IPS-18c (cell line): ENCODE measurements around the gene NCR2.

Experiments used
- H3K4me3 ChIP-seq: 2 replicates; pipeline ENCODE4 v1.7.0; 2013; ENCODE audit warnings: low read depth, mild to moderate bottlenecking, low read length, moderate library complexity; ENCODE audit not compliant: insufficient read depth
- H3K9me3 ChIP-seq: one replicate; pipeline ENCODE4 v1.6.1; 2013; ENCODE audit warnings: mild to moderate bottlenecking, low read length, moderate library complexity; ENCODE audit not compliant: control insufficient read depth, insufficient read depth

Gene NCR2

GRCh38 chr6:41372832-41373626, 37.6 kb downstream of the NCR2 start:
- Histone ChIP-seq H3K9me3 (no peaks in the 10 kb centered on the region), H3K4me3 (peak overlapping the region; percentile 35)

- Histone ChIP-seq H3K4me3 (peak overlapping the region; percentile 35), H3K9me3 (no peaks in the 10 kb centered on the region)
These were observed 38.2 kb downstream of the NCR2 start for GRCh38 chr6:41373627-41373918.

GRCh38 chr6:41373919-41374617, 38.7 kb downstream of the NCR2 start:
- H3K4me3 ChIP-seq, result peak overlapping the region; percentile 35

GRCh38 chr6:41374618-41375590, 39.5 kb downstream of the NCR2 start:
- Histone ChIP-seq H3K4me3 (peak overlapping the region; percentile 35; the same call in 1 of the 2 replicates), H3K9me3 (no peaks in the 10 kb centered on the region)

More at GRCh38 chr6:41373919-41374617, 38.7 kb downstream of the NCR2 start:
- H3K9me3 ChIP-seq, result no peaks in the 10 kb centered on the region

DNA sequence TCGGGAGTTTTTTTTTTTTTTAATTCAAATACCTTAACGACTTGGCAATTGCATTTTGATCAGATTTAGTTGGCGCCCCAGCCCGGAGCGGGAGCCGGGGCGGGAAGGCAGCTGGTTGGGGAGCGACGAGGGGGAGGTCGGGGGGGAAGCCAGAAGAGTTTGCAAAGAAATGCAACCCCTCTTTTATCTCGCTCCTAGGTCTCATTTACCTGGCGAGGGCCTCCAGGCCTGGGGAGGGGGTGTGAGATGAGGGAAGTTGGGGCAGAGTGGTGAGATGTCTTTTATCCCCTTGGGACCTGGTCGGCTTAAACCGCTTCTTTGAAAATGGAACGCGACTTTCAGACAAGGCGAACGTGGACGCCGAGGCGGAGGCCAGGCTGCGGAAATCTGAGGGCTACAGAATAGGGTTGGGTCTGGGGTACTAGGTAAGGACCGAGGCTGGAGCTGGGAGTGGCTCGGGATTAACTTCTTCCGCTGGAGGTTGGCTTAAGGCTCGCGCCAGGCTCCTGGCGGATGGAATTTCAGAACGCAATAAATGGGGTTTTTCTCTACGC, 40.3 kb downstream of the NCR2 start:
- H3K9me3 ChIP-seq, result no peaks in the 10 kb centered on the region

GRCh38 chr6:41376176-41376575, 40.8 kb downstream of the NCR2 start:
- Histone ChIP-seq H3K4me3 (no peak overlapping the region), H3K9me3 (no peaks in the 10 kb centered on the region)

More for the DNA sequence above, 40.3 kb downstream of the NCR2 start:
- H3K4me3 ChIP-seq, result no peak overlapping the region

DNA sequence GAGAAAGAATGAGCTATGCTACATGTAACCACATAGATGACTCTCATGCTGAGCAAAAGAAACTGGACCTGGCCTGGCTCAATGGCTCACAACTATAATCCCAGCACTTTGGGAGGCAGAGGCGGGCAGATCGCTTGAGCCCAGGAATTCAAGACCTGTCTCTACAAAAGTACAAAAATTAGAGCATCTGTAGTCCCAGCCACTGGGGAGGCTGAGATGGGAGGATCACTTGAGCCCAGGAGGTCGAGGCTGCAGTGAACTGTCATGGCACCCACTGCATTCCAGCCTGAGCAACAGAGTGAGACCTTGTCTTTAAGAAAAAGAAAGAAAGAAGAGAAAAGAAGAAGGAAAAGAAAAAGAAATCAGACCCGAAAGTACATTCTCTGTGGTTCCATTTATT, 41.7 kb downstream of the NCR2 start:
- no peak overlapping the region for H3K4me3 ChIP-seq
- H3K9me3 ChIP-seq, result no peaks in the 10 kb centered on the region

- Histone ChIP-seq H3K4me3 (no peak overlapping the region), H3K9me3 (no peaks in the 10 kb centered on the region)
These were observed 43.9 kb downstream of the NCR2 start for GRCh38 chr6:41379306-41379705.

GRCh38 chr6:41386594-41386993, 51.2 kb downstream of the NCR2 start:
- H3K9me3 ChIP-seq, result no peaks in the 10 kb centered on the region

GRCh38 chr6:41392246-41392645, 56.8 kb downstream of the NCR2 start:
- Histone ChIP-seq H3K9me3 (no peaks in the 10 kb centered on the region), H3K4me3 (no peak overlapping the region)

More at GRCh38 chr6:41386594-41386993, 51.2 kb downstream of the NCR2 start:
- no peak overlapping the region for H3K4me3 ChIP-seq

DNA sequence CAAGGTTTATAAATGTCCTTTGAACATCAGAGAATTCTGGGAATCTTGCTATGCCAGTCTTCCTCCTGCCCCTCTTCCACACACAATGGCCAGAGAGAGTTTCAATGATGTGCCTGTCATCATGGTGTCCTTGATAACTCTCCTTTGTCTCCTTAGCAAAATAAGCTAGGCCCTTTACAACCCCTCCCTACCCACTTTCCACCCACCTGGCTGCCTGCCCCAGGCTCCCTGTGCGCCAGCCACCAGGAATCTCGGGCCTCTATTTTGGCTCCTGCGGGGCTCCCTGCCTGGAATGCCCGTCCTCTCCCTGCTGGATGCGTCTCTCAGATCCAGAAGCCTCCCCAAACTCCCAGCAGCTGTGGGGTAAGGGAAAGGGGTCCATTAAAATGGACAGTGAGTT, 60.9 kb downstream of the NCR2 start:
- Histone ChIP-seq H3K9me3 (no peaks in the 10 kb centered on the region), H3K4me3 (no peak overlapping the region)

DNA sequence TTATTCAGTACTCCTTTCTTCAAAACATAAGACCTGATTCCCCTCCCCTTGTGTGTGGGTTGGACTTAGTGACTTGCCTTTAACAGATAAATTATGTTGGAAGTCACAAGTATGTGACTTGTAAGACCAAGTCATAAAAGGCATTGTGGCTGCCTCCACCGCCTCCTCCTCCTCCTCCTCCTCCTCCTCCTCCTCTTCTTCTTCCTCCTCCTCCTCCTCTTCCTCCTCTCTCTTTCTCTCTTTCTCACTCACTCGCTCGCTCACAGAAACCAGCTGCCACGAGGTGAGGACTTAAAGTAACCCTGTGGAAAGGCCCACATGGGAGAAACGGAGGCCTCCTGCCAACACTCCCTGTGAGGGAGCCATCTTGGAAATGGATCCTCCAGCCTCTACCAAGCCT, 64.0 kb downstream of the NCR2 start:
- Histone ChIP-seq H3K4me3 (no peak overlapping the region), H3K9me3 (no peaks in the 10 kb centered on the region)
